NT2/D1 (cell line): ENCODE results near the gene LANCL3.

Experiments used
- DNase-seq: peaks from one replicate; pipeline ENCODE4 v3.0.0-alpha.2; 2011; ENCODE audit warnings: low read depth, low spot score
- H3K27me3 ChIP-seq: 2 replicates; pipeline ENCODE4 v1.6.0; 2011; ENCODE audit warnings: mild to moderate bottlenecking; ENCODE audit not compliant: insufficient read length, insufficient read depth
- H3K36me3 ChIP-seq: 2 replicates; pipeline ENCODE4 v1.6.1; 2011; ENCODE audit warnings: mild to moderate bottlenecking, low read length, mixed read lengths; ENCODE audit not compliant: insufficient read depth, insufficient read length
- H3K4me1 ChIP-seq: 2 replicates; pipeline ENCODE4 v1.5.1; 2011; ENCODE audit not compliant: insufficient read depth, insufficient read length
- H3K4me3 ChIP-seq: 2 replicates; pipeline ENCODE4 v1.5.1; 2011; ENCODE audit warnings: low read depth; ENCODE audit not compliant: insufficient read length
- H3K9ac ChIP-seq: 2 replicates; pipeline ENCODE4 v1.6.0; 2011; ENCODE audit warnings: low read depth; ENCODE audit not compliant: insufficient read length
- H3K9me3 ChIP-seq: 2 replicates; pipeline ENCODE4 v1.5.1; 2011; ENCODE audit warnings: mild to moderate bottlenecking, low read length; ENCODE audit not compliant: insufficient read depth
- SUZ12 ChIP-seq: IDR thresholded peaks from 2 replicates; pipeline ENCODE4 v1.6.1; 2011; ENCODE audit not compliant: insufficient read length, insufficient read depth; ENCODE audit errors: extremely low read depth
- YY1 ChIP-seq: IDR thresholded peaks from 2 replicates; pipeline ENCODE4 v1.6.1; 2011; ENCODE audit not compliant: insufficient read length, insufficient read depth
- ZNF274 ChIP-seq: IDR thresholded peaks from 2 replicates; pipeline ENCODE4 v1.6.1; 2011; ENCODE audit warnings: mild to moderate bottlenecking, low read depth, low read length

Gene LANCL3

GRCh38 chrX:37594755-37595382 lies 23.4 kb downstream of the LANCL3 start:
- Histone ChIP-seq H3K4me3 (no peak overlapping the region), H3K4me1 (no peaks in the 10 kb centered on the region), H3K27me3 (no peaks in the 10 kb centered on the region), H3K36me3 (no peaks in the 10 kb centered on the region), H3K9me3 (no peaks in the 10 kb centered on the region), H3K9ac (no peak overlapping the region)
- DNase-seq: no peak
- TF ChIP-seq YY1 (no peak), ZNF274 (no peak)

- no peak overlapping the region for H3K9ac ChIP-seq
- no peaks in the 10 kb centered on the region for H3K27me3 ChIP-seq
- H3K4me1 ChIP-seq: no peaks in the 10 kb centered on the region
- TF ChIP-seq ZNF274 (no peak), YY1 (no peak), SUZ12 (no peak)
- no peak for DNase-seq
- H3K9me3 ChIP-seq: no peaks in the 10 kb centered on the region
- H3K36me3 ChIP-seq: no peaks in the 10 kb centered on the region
- no peak overlapping the region for H3K4me3 ChIP-seq
Observed at GRCh38 chrX:37599729-37600128, 28.3 kb downstream of the LANCL3 start.

GRCh38 chrX:37603938-37604409 lies 32.5 kb downstream of the LANCL3 start:
- Histone ChIP-seq H3K36me3 (no peaks in the 10 kb centered on the region), H3K4me1 (no peaks in the 10 kb centered on the region), H3K4me3 (no peak overlapping the region), H3K27me3 (no peaks in the 10 kb centered on the region), H3K9me3 (no peaks in the 10 kb centered on the region), H3K9ac (no peak overlapping the region)
- no peak for DNase-seq
- no peak for TF ChIP-seq ZNF274
- no peak for TF ChIP-seq SUZ12
- TF ChIP-seq YY1: no peak

- no peak overlapping the region for H3K4me3 ChIP-seq
- DNase-seq: no peak
Observed at GRCh38 chrX:37607243-37607642, 35.8 kb downstream of the LANCL3 start.

GRCh38 chrX:37608156-37608555 lies 36.7 kb downstream of the LANCL3 start:
- H3K36me3 ChIP-seq: no peaks in the 10 kb centered on the region
- TF ChIP-seq ZNF274 (no peak), SUZ12 (no peak), YY1 (no peak)
- no peak overlapping the region for H3K4me3 ChIP-seq
- no peaks in the 10 kb centered on the region for H3K27me3 ChIP-seq
- peak; percentile 5 for DNase-seq
- no peak overlapping the region for H3K9ac ChIP-seq
- H3K4me1 ChIP-seq: no peaks in the 10 kb centered on the region
- no peaks in the 10 kb centered on the region for H3K9me3 ChIP-seq

More at GRCh38 chrX:37607243-37607642, 35.8 kb downstream of the LANCL3 start:
- Histone ChIP-seq H3K9ac (no peak overlapping the region), H3K36me3 (no peaks in the 10 kb centered on the region), H3K4me1 (no peaks in the 10 kb centered on the region), H3K9me3 (no peaks in the 10 kb centered on the region), H3K27me3 (no peaks in the 10 kb centered on the region)
- TF ChIP-seq SUZ12 (no peak), YY1 (no peak), ZNF274 (no peak)

GRCh38 chrX:37609727-37610126 lies 38.3 kb downstream of the LANCL3 start:
- TF ChIP-seq SUZ12: no peak
- no peak for TF ChIP-seq YY1
- TF ChIP-seq ZNF274: no peak
- H3K9me3 ChIP-seq: no peaks in the 10 kb centered on the region

GRCh38 chrX:37613933-37614332 lies 42.5 kb downstream of the LANCL3 start:
- Histone ChIP-seq H3K9ac (no peak overlapping the region), H3K4me1 (no peaks in the 10 kb centered on the region), H3K9me3 (no peaks in the 10 kb centered on the region), H3K36me3 (no peaks in the 10 kb centered on the region), H3K27me3 (no peaks in the 10 kb centered on the region), H3K4me3 (no peak overlapping the region)
- no peak for DNase-seq
- no peak for TF ChIP-seq ZNF274
- TF ChIP-seq SUZ12: no peak
- no peak for TF ChIP-seq YY1

More at GRCh38 chrX:37609727-37610126, 38.3 kb downstream of the LANCL3 start:
- Histone ChIP-seq H3K36me3 (no peaks in the 10 kb centered on the region), H3K4me1 (no peaks in the 10 kb centered on the region), H3K27me3 (no peaks in the 10 kb centered on the region), H3K9ac (no peak overlapping the region), H3K4me3 (no peak overlapping the region)
- DNase-seq: no peak

GRCh38 chrX:37627602-37628001 lies 56.1 kb downstream of the LANCL3 start:
- Histone ChIP-seq H3K4me1 (no peaks in the 10 kb centered on the region), H3K4me3 (no peak overlapping the region), H3K9ac (no peak overlapping the region), H3K27me3 (no peaks in the 10 kb centered on the region), H3K9me3 (no peaks in the 10 kb centered on the region), H3K36me3 (no peaks in the 10 kb centered on the region)
- TF ChIP-seq YY1 (no peak), ZNF274 (no peak), SUZ12 (no peak)
- no peak for DNase-seq
